ENCODE measurements around the gene SSH3. TPM values are rescaled to one million over a fixed set of nuclear protein-coding genes. Genes with fewer than 3 reads are reported as not detected.

Gene SSH3
- total RNA-seq, 1 donor from 2014 or later = 55.4 TPM

DNA sequence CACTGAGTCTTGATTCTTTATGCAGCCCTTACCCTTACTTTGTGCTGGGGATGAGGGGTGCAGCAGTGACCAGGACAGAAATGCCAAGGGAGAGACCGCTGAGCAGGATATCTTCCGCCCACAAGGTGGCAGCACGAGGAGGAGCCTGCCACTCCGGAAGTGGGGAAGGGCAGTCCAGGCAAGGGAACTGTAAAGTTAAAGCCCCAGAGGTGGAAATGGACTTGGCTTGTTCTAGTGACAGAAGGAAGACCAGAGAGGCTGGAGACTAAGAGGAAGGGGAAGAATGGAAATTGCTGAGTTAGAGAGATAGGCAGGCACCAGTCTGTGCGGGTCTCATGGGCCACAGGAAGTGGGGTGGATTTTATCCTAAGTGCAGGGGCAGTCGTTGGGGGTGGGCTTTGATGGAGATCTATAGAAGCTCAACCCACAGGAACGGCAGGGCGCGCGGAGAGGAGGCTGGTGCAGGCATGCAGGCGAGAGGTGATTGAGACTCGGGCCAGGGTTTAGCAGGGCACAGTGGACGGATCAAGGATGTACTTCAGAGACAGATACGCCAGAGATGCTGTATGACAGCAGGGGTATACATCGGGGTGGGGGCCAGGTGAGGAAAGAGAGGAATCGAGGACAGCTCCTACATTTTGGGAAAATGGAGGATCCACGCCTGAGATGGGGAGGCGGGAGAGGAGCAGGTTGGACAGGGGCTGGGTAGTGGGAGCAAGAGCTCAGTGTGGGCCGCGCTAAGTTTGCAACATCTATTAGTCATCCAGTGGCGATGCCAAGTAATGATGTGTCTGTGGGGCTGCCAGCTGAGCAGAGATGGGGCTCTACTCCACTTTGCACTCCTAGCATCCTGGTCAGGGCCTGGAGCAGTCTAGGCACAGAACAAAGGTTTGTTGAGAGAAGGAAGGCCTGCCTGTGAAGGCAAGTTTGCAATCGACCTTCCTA is 40.3 kb upstream of the SSH3 start:
- Mint-ChIP-seq H3K4me1 (peaks cover 30% of the 10 kb centered on the region), H3K36me3 (no peaks in the 10 kb centered on the region), H3K9me3 (no peaks in the 10 kb centered on the region), H3K27me3 (ENCODE audit: low read depth) (no peaks in the 10 kb centered on the region), H3K27ac (peak overlapping the region; percentile 77), H3K4me3 (peak overlapping the region; percentile 60)
- peak in 1 of 2 experiments; percentile 82 for DNase-seq (ENCODE audit: low spot score in 2 of 2, unreplicated experiment in 2 of 2)
- TF ChIP-seq, protein P1, sequence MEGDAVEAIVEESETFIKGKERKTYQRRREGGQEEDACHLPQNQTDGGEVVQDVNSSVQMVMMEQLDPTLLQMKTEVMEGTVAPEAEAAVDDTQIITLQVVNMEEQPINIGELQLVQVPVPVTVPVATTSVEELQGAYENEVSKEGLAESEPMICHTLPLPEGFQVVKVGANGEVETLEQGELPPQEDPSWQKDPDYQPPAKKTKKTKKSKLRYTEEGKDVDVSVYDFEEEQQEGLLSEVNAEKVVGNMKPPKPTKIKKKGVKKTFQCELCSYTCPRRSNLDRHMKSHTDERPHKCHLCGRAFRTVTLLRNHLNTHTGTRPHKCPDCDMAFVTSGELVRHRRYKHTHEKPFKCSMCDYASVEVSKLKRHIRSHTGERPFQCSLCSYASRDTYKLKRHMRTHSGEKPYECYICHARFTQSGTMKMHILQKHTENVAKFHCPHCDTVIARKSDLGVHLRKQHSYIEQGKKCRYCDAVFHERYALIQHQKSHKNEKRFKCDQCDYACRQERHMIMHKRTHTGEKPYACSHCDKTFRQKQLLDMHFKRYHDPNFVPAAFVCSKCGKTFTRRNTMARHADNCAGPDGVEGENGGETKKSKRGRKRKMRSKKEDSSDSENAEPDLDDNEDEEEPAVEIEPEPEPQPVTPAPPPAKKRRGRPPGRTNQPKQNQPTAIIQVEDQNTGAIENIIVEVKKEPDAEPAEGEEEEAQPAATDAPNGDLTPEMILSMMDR (IDR thresholded peaks at IDR 0.05; ENCODE audit: unreplicated experiment) = peak; percentile 61

DNA sequence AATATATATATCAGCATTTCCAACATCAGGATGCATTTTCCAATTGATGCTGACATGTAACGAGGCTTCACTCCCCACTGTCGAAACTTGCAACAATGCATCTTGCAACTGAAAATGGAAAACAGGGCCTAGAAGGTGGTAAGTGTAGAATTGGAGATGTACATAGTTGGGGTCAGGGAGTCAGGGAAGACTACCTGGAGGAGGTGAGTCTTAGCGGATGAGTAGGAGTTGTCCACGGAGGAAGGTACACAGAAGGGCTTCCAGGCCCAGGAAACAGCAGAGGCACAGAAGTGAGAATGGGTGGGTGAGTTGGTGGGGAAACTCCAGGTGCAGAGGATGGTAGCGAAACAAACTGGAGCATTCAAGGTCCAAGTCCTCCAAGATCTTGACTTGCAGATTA is 39.1 kb upstream of the SSH3 start:
- DNase-seq (ENCODE audit: low spot score in 2 of 2, unreplicated experiment in 2 of 2) = no peak
- Mint-ChIP-seq H3K27ac (no peak overlapping the region), H3K27me3 (ENCODE audit: low read depth) (no peaks in the 10 kb centered on the region), H3K4me3 (peak overlapping the region; percentile 57), H3K9me3 (no peaks in the 10 kb centered on the region), H3K36me3 (no peaks in the 10 kb centered on the region), H3K4me1 (peaks cover 33% of the 10 kb centered on the region)
- TF ChIP-seq, protein P1 (IDR thresholded peaks at IDR 0.05; ENCODE audit: unreplicated experiment) = no peak

DNA sequence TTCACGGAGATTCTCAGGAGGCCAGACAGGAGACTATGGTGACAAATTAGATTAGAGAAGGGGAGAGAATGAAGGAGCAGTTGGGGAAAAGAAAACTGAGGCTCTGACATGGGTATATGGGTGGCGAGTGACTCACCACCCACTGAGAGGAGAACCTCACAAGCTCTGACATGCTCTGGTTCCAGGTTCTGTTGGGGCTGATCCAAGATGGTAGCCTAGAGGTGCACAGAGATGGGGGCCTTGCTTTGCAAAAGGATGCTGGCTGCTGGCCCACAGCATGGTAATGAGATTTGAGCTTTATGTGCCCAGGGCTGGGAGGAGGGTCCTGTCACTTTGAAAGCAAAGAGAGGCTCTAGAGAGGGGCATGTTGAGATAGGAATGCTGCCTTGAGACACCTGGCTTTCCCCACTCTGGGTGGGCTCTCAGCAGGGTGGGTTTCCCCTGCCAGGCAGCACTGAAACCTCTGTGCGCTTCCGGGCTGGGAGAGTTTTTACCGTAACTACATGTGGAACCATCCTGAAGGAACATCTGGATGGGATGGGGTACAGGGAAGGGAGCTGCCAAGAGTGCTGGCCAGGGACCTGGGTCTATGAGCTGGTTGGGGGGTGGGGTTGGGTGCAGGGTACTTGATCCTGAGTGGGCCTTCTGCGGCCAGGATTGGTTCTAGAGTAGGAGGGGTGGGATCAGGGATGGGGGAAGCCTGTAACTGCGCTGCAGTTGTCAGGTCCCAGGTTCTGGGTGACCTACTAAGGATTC is 38.3 kb upstream of the SSH3 start:
- H3K27me3 Mint-ChIP-seq (ENCODE audit: low read depth) = no peaks in the 10 kb centered on the region
- no peak for DNase-seq (ENCODE audit: low spot score in 2 of 2, unreplicated experiment in 2 of 2)
- H3K9me3 Mint-ChIP-seq = no peaks in the 10 kb centered on the region
- TF ChIP-seq, protein P1 (IDR thresholded peaks at IDR 0.05; ENCODE audit: unreplicated experiment) = no peak
- H3K4me3 Mint-ChIP-seq = peak overlapping the region; percentile 73
- H3K27ac Mint-ChIP-seq = peak overlapping the region; percentile 31
- no peaks in the 10 kb centered on the region for H3K36me3 Mint-ChIP-seq
- H3K4me1 Mint-ChIP-seq = peaks cover 41% of the 10 kb centered on the region

DNA sequence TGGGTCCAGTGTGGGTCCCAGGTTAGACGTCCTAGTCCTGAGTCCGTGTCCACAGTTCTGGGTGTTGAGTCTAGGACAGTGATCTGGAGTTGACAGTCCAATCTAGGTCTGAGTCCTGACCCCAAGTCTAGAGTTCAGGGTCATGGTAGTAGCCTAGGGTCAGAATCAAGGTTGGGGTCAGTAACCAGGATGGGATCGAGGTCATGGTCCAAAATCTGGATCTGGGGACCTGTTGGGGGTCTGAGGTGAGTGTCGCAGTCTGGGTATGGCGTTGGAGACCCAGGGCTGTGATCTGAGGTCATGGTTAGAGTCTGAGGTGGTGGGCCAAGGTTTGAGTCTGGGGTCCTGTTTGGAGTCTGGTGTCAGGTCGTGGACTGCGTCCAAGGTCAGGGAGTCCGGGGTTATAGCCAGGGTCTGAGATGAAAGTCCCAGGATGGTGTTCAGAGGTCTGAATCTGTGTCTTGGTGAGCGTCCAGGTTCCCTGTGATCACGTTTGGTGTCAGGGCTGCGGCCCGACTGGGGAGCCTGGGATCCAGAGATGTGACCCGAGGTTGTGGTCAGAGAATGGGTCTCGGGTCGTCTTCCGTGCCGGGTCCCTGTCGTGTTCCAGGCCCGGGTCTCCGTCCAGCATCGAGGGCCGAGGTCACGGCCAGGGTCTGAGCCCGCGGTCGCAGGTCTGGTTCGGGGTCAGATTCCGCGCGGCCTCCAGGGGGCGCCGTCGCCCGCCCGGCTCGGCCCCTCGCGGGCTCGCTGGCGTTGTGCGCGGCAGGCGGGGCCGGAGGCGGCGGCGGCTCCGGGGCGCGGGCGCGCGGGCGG is 37.5 kb upstream of the SSH3 start:
- TF ChIP-seq, protein P1 (IDR thresholded peaks at IDR 0.05; ENCODE audit: unreplicated experiment) = peak; percentile 85
- H3K9me3 Mint-ChIP-seq = no peaks in the 10 kb centered on the region
- DNase-seq (ENCODE audit: low spot score in 2 of 2, unreplicated experiment in 2 of 2) = peak; percentile 65 to 84
- H3K4me1 Mint-ChIP-seq = peaks cover 49% of the 10 kb centered on the region
- no peaks in the 10 kb centered on the region for H3K36me3 Mint-ChIP-seq
- peak overlapping the region; percentile 73 for H3K4me3 Mint-ChIP-seq
- H3K27me3 Mint-ChIP-seq (ENCODE audit: low read depth) = no peaks in the 10 kb centered on the region
- peak overlapping the region; percentile 75 for H3K27ac Mint-ChIP-seq

DNA sequence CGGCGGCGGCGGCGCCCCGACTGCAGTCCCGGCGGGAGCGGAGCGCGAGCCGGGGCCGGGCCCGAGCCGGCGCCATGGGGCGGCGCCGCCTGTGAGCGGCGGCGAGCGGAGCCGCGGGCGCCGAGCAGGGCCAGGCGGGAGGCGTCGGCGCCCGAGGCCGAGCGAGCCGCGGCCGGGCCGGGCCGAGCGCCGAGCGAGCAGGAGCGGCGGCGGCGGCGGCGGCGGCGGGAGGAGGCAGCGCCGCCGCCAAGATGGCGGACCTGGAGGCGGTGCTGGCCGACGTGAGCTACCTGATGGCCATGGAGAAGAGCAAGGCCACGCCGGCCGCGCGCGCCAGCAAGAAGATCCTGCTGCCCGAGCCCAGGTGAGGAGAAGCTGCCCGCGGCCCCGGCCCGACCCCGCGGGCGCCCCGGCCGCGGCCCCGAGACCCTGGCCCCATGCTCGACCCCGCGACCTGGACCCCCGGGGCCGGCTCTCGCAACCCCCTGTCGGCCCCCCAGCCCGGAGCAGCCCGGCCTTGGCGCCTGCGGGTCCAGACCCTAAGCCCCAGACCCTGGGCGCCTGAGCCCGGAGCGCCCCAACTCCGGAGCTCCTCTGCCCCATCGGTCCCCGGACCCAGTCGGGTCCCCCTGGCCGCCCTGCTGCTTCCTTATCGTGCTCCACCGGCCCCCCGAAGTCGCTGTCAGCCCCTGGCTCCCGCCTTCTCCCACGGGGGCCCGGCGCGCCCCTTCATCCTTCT is 36.7 kb upstream of the SSH3 start, which contains the start of gene GRK2:
TSS of gene GRK2 (plus strand) at position 25 of the 739 bp plus-strand sequence. CDS start at position 252, 227 bp downstream.
- H3K27ac Mint-ChIP-seq = peak within 1 kb of the TSS; percentile 92
- H3K4me1 Mint-ChIP-seq = peaks cover 50% of the 10 kb centered on the region
- DNase-seq (ENCODE audit: low spot score in 2 of 2, unreplicated experiment in 2 of 2) = no peak
- peak within 1 kb of the TSS; percentile 93 for H3K4me3 Mint-ChIP-seq
- H3K36me3 Mint-ChIP-seq = no peaks in the 10 kb centered on the region
- no peaks in the 10 kb centered on the region for H3K9me3 Mint-ChIP-seq
- no peaks in the 10 kb centered on the region for H3K27me3 Mint-ChIP-seq (ENCODE audit: low read depth)
- TF ChIP-seq, protein P1 (IDR thresholded peaks at IDR 0.05; ENCODE audit: unreplicated experiment) = no peak

Measured in mesothelial cell of epicardium (in vitro differentiated cells).